Iris pigment epithelial cell (primary cell): Measurements from ENCODE around the gene TPRN.
A peak's percentile ranks its signal among the peaks of the same experiment; 100 is the strongest.

Source experiments
- DNase-seq: peaks from one replicate; pipeline ENCODE4 v3.0.0-alpha.2; 2011; ENCODE audit warnings: low read depth

Gene TPRN

GRCh38 chr9:137206602-137207001, 6.1 kb upstream of the TPRN start:
- DNase-seq = no peak

DNA sequence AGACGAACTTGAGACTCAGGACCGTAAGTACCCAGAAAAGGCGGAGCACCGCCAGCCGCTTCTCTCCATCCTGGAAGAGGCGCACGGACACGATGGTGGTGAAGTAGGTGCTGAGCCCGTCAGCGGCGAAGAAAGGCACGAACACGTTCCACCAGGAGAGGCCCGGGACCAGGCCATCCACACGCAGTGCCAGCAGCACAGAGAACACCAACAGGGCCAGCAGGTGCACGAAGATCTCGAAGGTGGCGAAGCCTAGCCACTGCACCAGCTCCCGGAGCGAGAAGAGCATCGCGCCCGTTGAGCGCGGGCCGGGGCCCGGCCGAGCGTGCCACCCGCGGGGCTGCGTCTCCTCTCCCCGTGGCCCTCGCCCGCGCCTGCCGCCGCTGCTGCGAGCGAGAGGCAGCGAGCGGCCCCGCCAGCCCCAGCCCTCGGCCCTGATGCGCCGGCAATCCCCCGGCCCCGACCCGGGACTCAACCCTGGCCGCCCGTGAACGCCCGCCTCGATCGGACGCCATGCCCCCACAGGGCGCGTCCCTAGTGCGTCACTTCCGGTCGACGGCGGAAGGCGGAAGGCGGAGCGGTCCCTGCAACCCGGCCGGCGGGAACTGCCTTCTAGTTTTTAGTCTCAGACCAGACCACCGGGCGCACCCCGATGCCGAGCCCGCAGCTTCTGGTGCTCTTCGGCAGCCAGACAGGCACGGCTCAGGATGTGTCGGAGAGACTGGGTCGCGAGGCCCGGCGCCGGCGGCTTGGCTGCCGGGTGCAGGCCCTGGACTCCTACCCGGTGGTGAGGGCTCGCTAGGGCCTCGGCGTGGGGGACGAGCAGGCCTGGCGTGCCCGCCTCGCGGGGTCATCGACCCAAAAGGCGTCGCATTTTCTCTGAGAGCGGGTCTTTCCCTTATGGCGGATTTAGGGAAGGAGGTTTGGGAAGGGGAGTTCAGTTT, 4.9 kb upstream of the TPRN start, which contains the start of the genes NDOR1 and TMEM203:
NDOR1 (plus strand) TSS at position 575 of the 944 bp plus-strand sequence; CDS start at position 653, 78 bp downstream.
TMEM203 (minus strand) TSS at position 523 of the 944 bp plus-strand sequence; CDS start at position 289, 234 bp downstream.
- DNase-seq = peak; percentile 83

GRCh38 chr9:137204731-137205125, 4.2 kb upstream of the TPRN start:
- DNase-seq = no peak

DNA sequence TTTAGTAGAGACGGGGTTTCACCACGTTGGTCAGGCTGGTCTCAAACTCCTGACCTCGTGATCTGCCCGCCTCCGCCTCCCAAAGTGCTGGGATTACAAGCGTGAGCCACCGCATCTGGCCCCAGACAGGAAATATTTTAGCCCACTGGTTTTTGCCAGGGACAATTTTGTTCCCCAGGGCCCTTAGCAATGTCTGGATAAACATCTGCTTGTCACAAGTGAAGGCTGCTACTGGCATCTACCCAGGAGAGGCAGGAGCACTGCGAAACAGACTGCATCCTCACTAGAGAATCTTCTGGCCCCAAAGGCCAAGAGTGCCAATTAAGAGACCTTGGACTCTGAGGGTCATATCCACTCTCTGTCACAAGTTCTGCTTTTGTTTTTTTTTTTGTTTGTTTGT, 2.4 kb upstream of the TPRN start:
- no peak for DNase-seq

DNA sequence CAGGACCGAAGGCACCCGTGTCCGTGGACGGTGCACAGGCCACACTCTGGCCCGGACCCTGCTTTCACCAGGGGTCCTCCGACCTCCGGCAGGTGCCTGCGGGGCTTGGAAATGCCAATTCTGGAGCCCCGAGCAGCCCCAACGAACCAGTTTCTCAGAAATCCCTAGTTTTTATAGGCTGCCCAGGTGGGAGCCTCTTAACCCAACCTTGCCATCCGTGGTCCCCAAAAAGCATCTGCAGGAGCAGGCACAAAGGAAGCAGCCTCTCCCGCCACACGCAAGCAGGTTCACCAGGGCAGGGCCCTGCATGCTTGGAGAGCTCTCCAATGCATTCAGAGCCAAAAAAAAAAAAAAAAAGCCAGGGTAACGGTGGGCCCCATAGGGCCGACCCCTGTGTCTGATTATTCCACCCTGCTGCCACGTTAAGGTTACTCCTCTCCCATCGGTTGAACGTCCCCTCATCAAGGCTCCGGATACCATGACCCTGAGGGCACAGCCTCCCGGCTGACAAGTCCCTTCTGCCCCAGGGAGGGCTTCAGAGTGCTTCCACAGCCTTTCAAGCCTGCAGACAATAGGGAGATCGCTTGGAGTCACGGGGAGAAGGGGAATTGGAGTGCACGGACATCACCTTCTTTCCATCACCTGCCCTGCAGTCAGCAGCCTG, 796 bp upstream of the TPRN start:
- DNase-seq = no peak

- DNase-seq = peak; percentile 48
Observed at GRCh38 chr9:137199411-137200121, 975 bp downstream of the TPRN start.

GRCh38 chr9:137198902-137199283, 1.6 kb downstream of the TPRN start:
- DNase-seq = no peak

DNA sequence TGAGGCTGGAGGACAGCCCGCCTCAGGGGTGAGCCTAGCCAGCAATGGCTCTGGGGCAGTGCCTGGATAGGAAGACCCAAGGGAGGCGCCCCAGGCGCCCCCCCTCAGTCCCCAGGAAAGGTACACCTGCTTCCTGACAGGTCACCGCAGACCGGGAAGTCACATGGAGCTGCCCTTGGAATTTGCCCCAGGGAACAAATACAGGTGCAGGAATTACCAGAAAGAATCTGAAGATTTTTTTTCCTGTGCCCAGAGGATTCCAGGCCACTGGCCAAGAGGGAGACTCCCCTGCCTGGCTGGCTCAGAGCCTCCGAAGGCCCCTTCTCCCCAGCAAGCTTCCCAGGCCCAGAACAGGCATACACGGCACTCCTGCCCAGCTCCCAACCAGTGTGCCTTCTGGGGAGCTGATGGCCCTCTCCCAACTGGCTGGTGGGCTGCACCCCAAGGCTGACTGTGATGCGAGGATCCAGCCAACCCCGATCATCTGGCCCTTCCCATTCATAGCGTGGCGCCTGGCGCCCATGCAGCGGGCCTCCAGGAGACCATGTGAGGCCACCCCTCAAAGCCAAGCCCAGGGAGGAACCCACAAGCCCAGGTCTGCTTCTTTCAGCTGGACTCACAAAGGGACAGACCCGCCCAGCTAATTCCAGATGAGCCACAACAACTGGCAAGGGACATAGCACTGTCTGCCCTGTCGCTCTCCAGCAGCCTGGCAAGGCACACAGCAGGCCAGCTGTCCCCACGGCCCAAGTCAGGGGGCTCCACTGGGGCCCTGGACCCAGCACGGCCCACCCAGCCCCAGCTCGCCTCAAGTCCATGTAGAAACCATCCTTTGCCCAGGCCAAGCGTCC, 2.3 kb downstream of the TPRN start:
- no peak for DNase-seq

GRCh38 chr9:137195525-137196220, 4.9 kb downstream of the TPRN start:
- DNase-seq = no peak

DNA sequence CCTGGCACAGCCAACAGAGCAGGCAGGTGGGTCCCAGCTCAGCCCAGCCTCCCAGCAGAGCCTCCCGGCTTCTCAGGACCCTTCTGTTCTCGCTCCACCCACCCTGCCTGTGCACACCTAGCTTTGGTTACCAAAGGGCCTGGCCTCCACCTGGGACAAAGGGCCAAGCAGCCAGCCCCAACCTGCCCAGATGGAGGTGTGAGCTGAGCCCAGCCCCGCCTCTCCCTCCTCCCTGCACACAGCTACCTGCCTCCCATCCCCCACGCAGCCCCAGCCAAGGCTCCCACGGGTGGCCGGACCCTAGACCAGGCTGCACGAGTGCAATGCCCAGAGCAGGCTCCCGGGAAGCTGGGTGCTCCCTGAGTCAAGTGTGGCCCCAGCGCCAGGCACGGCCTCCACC, 5.6 kb downstream of the TPRN start:
- no peak for DNase-seq

GRCh38 chr9:137194388-137194787, 6.2 kb downstream of the TPRN start:
- DNase-seq = no peak

GRCh38 chr9:137193771-137194170, 6.8 kb downstream of the TPRN start:
- DNase-seq = no peak

DNA sequence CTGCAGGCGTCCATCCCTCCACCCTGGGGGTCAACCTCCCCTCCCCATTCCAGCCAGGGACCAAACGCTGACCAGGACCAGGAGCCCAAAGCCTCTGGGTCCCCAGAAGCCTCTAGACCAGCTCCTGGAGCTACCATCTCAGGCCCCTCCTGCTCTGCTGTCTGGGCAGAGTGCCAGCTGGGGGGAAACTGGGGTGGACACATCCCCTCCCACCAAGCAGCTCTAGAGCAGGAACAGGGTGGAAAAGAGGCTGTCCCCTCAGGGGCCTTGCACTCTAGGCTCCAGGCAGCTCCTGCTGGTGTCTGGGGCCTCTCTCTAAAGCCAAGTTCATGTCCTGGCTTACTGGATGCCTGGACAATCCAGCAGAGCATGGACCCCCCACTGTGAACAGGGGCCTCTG, 7.7 kb downstream of the TPRN start:
- DNase-seq = no peak

DNA sequence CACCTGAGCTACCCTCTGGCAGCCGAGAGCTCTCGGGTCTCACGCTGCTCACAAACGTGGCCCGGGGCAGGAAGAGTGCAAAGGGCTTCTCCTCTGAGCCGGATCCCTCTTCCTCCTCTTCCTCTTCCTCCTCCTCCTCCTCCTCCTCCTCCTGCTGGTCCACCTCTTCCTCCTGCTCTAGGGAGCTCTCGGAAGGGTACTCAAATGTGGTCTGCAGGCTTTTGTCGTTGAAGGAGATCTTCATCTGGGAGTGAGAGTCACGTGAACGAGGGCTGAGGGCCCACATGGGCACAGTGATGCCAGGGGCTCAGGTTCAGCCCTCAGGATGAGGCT, 8.1 kb downstream of the TPRN start:
- DNase-seq = no peak

DNA sequence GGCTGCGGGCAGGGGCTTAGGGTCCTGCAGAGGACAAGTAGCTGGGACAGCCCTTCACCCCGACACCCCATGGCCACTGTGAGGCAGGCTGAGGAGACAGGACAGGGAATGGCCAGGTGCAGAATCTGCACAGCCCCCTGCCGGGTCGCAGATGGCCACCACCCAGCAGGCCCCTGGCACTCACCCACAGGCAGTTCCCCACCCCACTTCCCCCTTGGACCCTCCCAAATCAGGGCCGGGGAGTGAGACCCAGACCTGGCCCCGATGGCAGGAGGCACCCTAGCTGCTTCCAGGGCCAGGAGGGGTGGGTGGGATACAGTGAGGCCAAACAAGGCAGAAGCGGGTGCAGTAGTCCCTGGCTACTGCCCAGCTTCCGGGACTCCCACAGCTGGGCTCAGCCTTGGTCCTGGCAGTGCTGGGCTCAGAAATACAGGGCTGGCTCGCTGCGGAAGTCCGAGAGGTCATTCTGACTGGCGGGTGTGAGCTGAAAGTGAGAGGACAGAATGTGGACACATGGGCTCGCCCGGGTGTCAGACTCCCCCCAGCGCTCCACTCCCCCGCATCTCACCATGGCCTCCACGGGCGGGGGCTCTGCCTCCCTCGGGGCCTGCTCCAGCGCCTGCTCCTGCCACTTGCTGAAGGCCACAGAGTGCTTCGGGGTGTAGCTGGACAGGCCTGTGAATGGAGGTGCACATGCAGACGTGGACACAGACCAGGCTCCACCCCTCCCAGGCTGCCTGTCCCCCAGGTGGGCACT, 8.7 kb downstream of the TPRN start:
- no peak for DNase-seq

GRCh38 chr9:137191245-137191644, 9.3 kb downstream of the TPRN start:
- DNase-seq = no peak

DNA sequence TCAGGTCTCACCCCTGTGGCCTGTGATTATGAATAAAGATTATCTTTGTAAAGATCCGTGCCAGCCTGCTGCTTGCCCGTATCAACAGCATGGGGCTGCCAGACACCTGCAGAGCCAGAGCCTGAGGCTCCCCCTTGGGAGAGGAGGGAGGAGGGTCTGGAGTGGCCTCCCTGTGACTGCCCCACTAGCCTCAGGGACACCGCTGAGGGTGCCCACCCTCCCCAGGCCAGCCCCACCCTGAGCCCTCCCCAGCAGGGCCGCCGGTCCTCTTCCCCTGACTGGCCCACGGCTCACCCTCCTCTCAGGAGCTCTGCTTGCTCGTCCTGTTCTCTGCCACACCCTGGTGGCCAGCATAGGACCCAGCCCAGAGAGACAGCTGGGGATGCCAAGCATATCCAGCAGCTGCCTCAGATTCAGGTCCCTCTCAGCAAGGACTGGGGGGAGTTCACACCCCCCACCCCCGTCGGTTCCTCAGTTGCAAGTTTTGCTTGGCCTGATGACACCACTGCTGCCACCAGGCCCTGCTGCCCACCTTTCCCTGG, 10.2 kb downstream of the TPRN start:
- DNase-seq = no peak

DNA sequence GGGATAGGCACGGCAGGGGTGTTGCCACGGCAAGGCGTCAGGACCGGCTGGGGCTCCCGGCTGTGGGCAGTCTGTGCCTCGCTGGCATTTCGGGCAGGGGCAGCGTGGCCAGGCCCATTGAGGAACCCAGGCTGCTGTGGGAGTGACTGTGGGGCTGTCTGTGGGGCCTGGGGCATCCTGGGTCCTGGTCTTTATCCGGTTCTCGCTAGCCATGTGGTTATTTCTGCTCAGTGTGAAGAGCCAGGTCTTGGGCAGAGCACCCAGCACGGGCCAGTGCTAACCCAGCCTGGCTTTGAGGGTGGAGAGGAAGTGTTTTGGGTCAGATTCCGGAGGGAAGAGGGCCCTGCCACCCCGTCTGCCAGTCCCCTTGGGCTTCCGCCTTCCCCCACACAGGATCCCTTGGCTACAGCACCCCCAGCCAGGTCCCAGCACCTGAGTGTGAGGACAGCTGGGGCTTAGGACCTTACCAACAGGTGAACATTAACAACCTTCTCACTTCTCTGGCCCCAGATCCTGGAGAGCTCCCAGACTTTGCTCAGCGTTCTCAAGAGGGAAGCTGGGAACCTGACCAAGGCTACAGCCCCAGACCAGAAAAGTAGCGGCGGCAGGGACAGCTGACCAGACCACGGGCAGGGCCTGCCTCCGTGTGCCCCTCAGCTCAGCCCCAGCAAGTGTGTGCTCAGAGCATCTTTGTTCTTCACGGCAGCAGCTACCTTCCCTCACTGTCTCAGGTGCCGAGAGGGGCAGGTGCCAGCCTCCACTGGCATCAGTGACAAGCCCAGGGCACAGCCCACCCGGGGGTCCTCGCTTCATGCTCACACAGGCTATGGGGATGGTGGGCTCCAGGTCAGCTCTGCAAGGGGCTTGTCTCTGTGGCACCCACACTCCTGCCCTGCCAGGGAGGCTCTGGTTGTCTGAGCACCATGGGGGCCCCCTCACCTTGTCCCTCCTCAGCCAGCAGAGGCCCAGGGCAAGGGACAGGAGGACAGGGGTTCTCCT, 10.9 kb downstream of the TPRN start:
- DNase-seq = no peak
